H9 (cell line): Measurements from ENCODE around the gene LRRFIP2. TPM values are rescaled to one million over a fixed set of nuclear protein-coding genes. Genes with fewer than 3 reads are reported as not detected.

Source experiments
- DNase-seq: peaks from one replicate; pipeline ENCODE4 v3.0.0-alpha.2; 2017
- H2AFZ ChIP-seq: one replicate; pipeline ENCODE4 v1.6.1; 2013; ENCODE audit warnings: mild to moderate bottlenecking, low read length, control low read depth, moderate library complexity
- H2AK5ac ChIP-seq: 2 replicates; pipeline ENCODE4 v1.6.1; 2013; ENCODE audit warnings: low read length, control low read depth, mixed read lengths; ENCODE audit not compliant: insufficient read length
- H2BK120ac ChIP-seq: one replicate; pipeline ENCODE4 v1.6.1; 2013; ENCODE audit warnings: low read depth, mild to moderate bottlenecking, low read length, control low read depth, inconsistent platforms; ENCODE audit not compliant: poor library complexity, severe bottlenecking
- H2BK12ac ChIP-seq: 2 replicates; pipeline ENCODE4 v1.6.1; 2013; ENCODE audit warnings: low read length, control low read depth, mixed read lengths, low read depth; ENCODE audit not compliant: insufficient read length
- H2BK15ac ChIP-seq: 2 replicates; pipeline ENCODE4 v1.6.1; 2013; ENCODE audit warnings: low read depth, low read length, control low read depth
- H2BK20ac ChIP-seq: one replicate; pipeline ENCODE4 v1.6.1; 2013; ENCODE audit warnings: low read depth, mild to moderate bottlenecking, low read length, control low read depth, inconsistent platforms; ENCODE audit not compliant: poor library complexity, severe bottlenecking
- H2BK5ac ChIP-seq: 2 replicates; pipeline ENCODE4 v1.6.1; 2013; ENCODE audit warnings: low read length, control low read depth, mixed read lengths; ENCODE audit not compliant: insufficient read length
- H3K14ac ChIP-seq: 2 replicates; pipeline ENCODE4 v1.6.1; 2013; ENCODE audit warnings: low read length, control low read depth; ENCODE audit not compliant: insufficient read depth
- H3K18ac ChIP-seq: 2 replicates; pipeline ENCODE4 v1.6.1; 2013; ENCODE audit warnings: low read depth, mild to moderate bottlenecking, mixed read lengths, low read length, control low read depth; ENCODE audit not compliant: insufficient read length
- H3K23ac ChIP-seq: 2 replicates; pipeline ENCODE4 v1.6.1; 2013; ENCODE audit warnings: low read length, control low read depth, mixed read lengths, low read depth; ENCODE audit not compliant: insufficient read length
- H3K23me2 ChIP-seq: 2 replicates; pipeline ENCODE4 v1.6.1; 2013; ENCODE audit warnings: low read depth, mild to moderate bottlenecking, mixed read lengths, low read length, control low read depth; ENCODE audit not compliant: insufficient read length, poor library complexity, severe bottlenecking
- H3K27ac ChIP-seq: 2 replicates; pipeline ENCODE4 v1.5.1; 2013; ENCODE audit warnings: low read length, control low read depth, mixed read lengths, low read depth; ENCODE audit not compliant: insufficient read length
- H3K27me3 ChIP-seq: 2 replicates; pipeline ENCODE4 v1.6.1; 2013; ENCODE audit warnings: low read length, control low read depth, inconsistent platforms; ENCODE audit not compliant: insufficient read depth
- H3K4ac ChIP-seq: 2 replicates; pipeline ENCODE4 v1.6.1; 2013; ENCODE audit warnings: low read depth, mild to moderate bottlenecking, control low read depth, inconsistent platforms, low read length, moderate library complexity
- H3K4me1 ChIP-seq: 2 replicates; pipeline ENCODE4 v1.6.1; 2013; ENCODE audit warnings: low read length, control low read depth, inconsistent platforms; ENCODE audit not compliant: insufficient read depth
- H3K4me2 ChIP-seq: 2 replicates; pipeline ENCODE4 v1.6.1; 2013; ENCODE audit warnings: low read length, control low read depth, mixed read lengths; ENCODE audit not compliant: insufficient read length, insufficient read depth
- H3K56ac ChIP-seq: 2 replicates; pipeline ENCODE4 v1.6.1; 2013; ENCODE audit warnings: low read depth, mild to moderate bottlenecking, mixed read lengths, low read length, control low read depth; ENCODE audit not compliant: insufficient read length
- H3K79me1 ChIP-seq: 2 replicates; pipeline ENCODE4 v1.6.1; 2013; ENCODE audit warnings: low read depth, mild to moderate bottlenecking, moderate library complexity, low read length, control low read depth, inconsistent platforms; ENCODE audit not compliant: insufficient read depth, poor library complexity, severe bottlenecking
- H3K79me2 ChIP-seq: 2 replicates; pipeline ENCODE4 v1.6.1; 2013; ENCODE audit warnings: low read length, control low read depth, inconsistent platforms; ENCODE audit not compliant: insufficient read depth
- H3K9ac ChIP-seq: 2 replicates; pipeline ENCODE4 v1.6.1; 2013; ENCODE audit warnings: low read length, control low read depth, mixed read lengths; ENCODE audit not compliant: insufficient read length; ENCODE audit errors: extremely low read depth
- H3K9me3 ChIP-seq: one replicate; pipeline ENCODE4 v1.6.1; 2013; ENCODE audit warnings: low read depth, low read length, inconsistent platforms; ENCODE audit not compliant: control insufficient read depth
- H3T11ph ChIP-seq: one replicate; pipeline ENCODE4 v1.6.1; 2013; ENCODE audit warnings: mild to moderate bottlenecking, low read length, control low read depth, inconsistent platforms
- H4K20me1 ChIP-seq: one replicate; pipeline ENCODE4 v1.6.1; 2013; ENCODE audit not compliant: control insufficient read depth, insufficient read length, insufficient read depth
- H4K5ac ChIP-seq: 2 replicates; pipeline ENCODE4 v1.6.1; 2013; ENCODE audit warnings: low read depth, mild to moderate bottlenecking, mixed read lengths, low read length, control low read depth; ENCODE audit not compliant: insufficient read length
- H4K8ac ChIP-seq: replicated peaks from 2 replicates; pipeline ENCODE4 v1.6.1; 2013; ENCODE audit warnings: low read length, control low read depth, mixed read lengths, low read depth; ENCODE audit not compliant: insufficient read length
- H4K91ac ChIP-seq: 2 replicates; pipeline ENCODE4 v1.6.1; 2013; ENCODE audit warnings: low read depth, mild to moderate bottlenecking, moderate library complexity, mixed read lengths, low read length, control low read depth; ENCODE audit not compliant: insufficient read length
- H3K27ac Mint-ChIP-seq, 3 experiments: 2 replicates in 2 of 3; 3 replicates in 1 of 3; pipeline ENCODE4 v1.8.0; 2020 to 2021; ENCODE audit warnings: mixed read lengths in 3 of 3, mild to moderate bottlenecking in 1 of 3, moderate library complexity in 1 of 3
- H3K27me3 Mint-ChIP-seq: 2 replicates; pipeline ENCODE4 v1.8.0; 2021; ENCODE audit warnings: low read depth, mild to moderate bottlenecking, moderate library complexity, mixed read lengths
- H3K36me3 Mint-ChIP-seq, 3 experiments: 2 replicates in 2 of 3; 3 replicates in 1 of 3; pipeline ENCODE4 v1.8.0; 2020 to 2021; ENCODE audit warnings: low read depth in 3 of 3, mixed read lengths in 3 of 3; ENCODE audit not compliant: insufficient read depth in 1 of 3
- H3K4me1 Mint-ChIP-seq, 2 experiments: 2 replicates each; pipeline ENCODE4 v1.8.0; 2020; ENCODE audit warnings: mixed read lengths in 2 of 2
- H3K4me3 Mint-ChIP-seq, 2 experiments: 2 replicates in 1 of 2; 3 replicates in 1 of 2; pipeline ENCODE4 v1.8.0; 2020 to 2021; ENCODE audit warnings: mild to moderate bottlenecking in 2 of 2, mixed read lengths in 2 of 2, moderate library complexity in 1 of 2
- H3K9me3 Mint-ChIP-seq, 2 experiments: 2 replicates in 1 of 2; 3 replicates in 1 of 2; pipeline ENCODE4 v1.8.0; 2020; ENCODE audit warnings: mild to moderate bottlenecking in 2 of 2, mixed read lengths in 2 of 2, moderate library complexity in 1 of 2
- WGBS: extraction: QIAGEN DNeasy Blood & Tissue Kit; methylation state at CpG from one replicate; pipeline ENCODE4 v1.1.7; 2013; ENCODE audit warnings: missing lambda C conversion rate, low lambda C conversion rate, mixed read lengths; ENCODE audit not compliant: insufficient read length; ENCODE audit errors: extremely low coverage; 5-methylcytosine and 5-hydroxymethylcytosine counted together
- total RNA-seq: library from RNA; stranded (reverse); gene quantifications from 2 replicates; pipeline ENCODE4 v1.2.1, GENCODE V29; 2021
- TF ChIP-seq, protein P1 (sequence below): fragments of 200-600 bp; sonication (generic); conservative IDR thresholded peaks from 3 replicates; pipeline ENCODE4 v1.8.0; 2021; ENCODE audit warnings: antibody characterized with exemption, mild to moderate bottlenecking

Gene LRRFIP2
- total RNA-seq, 1 experiment from 2014 or later = 30.7 TPM

DNA sequence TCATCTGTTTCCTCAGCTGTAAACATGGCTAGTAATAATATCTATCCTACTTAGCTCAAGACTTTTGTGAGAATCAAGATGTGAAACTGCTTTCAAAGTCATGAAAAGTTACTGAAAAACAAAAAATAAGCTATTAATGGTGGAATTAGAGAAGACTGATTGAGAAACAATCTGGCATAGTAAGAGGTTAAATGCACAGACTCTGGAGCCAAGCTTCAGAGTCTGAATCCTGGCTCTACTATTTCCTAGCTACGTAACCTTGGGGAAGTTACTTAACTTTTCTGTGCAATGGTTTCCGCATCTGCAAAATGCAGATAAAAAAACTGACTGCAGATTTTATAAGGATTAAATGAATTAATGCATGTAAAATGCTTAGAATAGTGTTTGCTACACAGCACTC lies 28.8 kb downstream of the LRRFIP2 start:
- no peaks in the 10 kb centered on the region for H3K79me2 ChIP-seq
- H3K27ac Mint-ChIP-seq = no peak overlapping the region

More for the DNA sequence above, 28.8 kb downstream of the LRRFIP2 start:
- H3T11ph ChIP-seq = no peak overlapping the region
- Mint-ChIP-seq H3K4me3 (no peak overlapping the region), H3K36me3 (peaks cover 11 to 27% (median 25%) of the 10 kb centered on the region in 3 experiments; a peak in 6 of 7 replicates), H3K4me1 (no peaks in the 10 kb centered on the region; a peak in 1 of 4 replicates), H3K9me3 (no peaks in the 10 kb centered on the region), H3K27me3 (no peaks in the 10 kb centered on the region)
- WGBS = no CpG with 5 or more reads among the region's 2 CpGs
- H3K4me1 ChIP-seq = no peaks in the 10 kb centered on the region
- H3K9me3 ChIP-seq = no peaks in the 10 kb centered on the region
- H2BK20ac ChIP-seq = no peak overlapping the region
- H4K91ac ChIP-seq = no peak overlapping the region
- no peak overlapping the region for H2AFZ ChIP-seq
- H2BK5ac ChIP-seq = no peak overlapping the region
- H2BK12ac ChIP-seq = no peak overlapping the region
- no peak overlapping the region for H2AK5ac ChIP-seq
- no peak overlapping the region for H3K4me2 ChIP-seq
- H2BK15ac ChIP-seq = no peak overlapping the region
- H4K20me1 ChIP-seq = no peaks in the 10 kb centered on the region
- no peak overlapping the region for H3K14ac ChIP-seq
- H3K9ac ChIP-seq = no peak overlapping the region
- H2BK120ac ChIP-seq = no peak overlapping the region
- H3K18ac ChIP-seq = no peak overlapping the region
- H3K79me1 ChIP-seq = no peaks in the 10 kb centered on the region
- no peaks in the 10 kb centered on the region for H3K27me3 ChIP-seq
- no peak overlapping the region for H4K5ac ChIP-seq
- TF ChIP-seq, protein P1, sequence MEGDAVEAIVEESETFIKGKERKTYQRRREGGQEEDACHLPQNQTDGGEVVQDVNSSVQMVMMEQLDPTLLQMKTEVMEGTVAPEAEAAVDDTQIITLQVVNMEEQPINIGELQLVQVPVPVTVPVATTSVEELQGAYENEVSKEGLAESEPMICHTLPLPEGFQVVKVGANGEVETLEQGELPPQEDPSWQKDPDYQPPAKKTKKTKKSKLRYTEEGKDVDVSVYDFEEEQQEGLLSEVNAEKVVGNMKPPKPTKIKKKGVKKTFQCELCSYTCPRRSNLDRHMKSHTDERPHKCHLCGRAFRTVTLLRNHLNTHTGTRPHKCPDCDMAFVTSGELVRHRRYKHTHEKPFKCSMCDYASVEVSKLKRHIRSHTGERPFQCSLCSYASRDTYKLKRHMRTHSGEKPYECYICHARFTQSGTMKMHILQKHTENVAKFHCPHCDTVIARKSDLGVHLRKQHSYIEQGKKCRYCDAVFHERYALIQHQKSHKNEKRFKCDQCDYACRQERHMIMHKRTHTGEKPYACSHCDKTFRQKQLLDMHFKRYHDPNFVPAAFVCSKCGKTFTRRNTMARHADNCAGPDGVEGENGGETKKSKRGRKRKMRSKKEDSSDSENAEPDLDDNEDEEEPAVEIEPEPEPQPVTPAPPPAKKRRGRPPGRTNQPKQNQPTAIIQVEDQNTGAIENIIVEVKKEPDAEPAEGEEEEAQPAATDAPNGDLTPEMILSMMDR = no peak
- H3K4ac ChIP-seq = no peak overlapping the region
- H4K8ac ChIP-seq = no peak overlapping the region
- no peak overlapping the region for H3K27ac ChIP-seq
- H3K23me2 ChIP-seq = no peaks in the 10 kb centered on the region
- no peak for DNase-seq
- no peak overlapping the region for H3K23ac ChIP-seq
- no peak overlapping the region for H3K56ac ChIP-seq
